ENCODE results near the gene MFN1. TPM values are rescaled to one million over a fixed set of nuclear protein-coding genes. Genes with fewer than 3 reads are reported as not detected.

Gene MFN1
- total RNA-seq, 2 donors from 2014 or later = 50.5 to 53.3 TPM

- no peak overlapping the region for H3K4me3 ChIP-seq
- no peaks in the 10 kb centered on the region for H3K27me3 ChIP-seq
These were observed 17.1 kb upstream of the MFN1 start for GRCh38 chr3:179330438-179330837.

GRCh38 chr3:179332240-179332639, 15.3 kb upstream of the MFN1 start:
- H3K9me3 ChIP-seq = no peaks in the 10 kb centered on the region
- H3K27me3 ChIP-seq = no peaks in the 10 kb centered on the region
- intact Hi-C loops (cut with DNase I) = no loop called here
- H3K9ac ChIP-seq (ENCODE audit: low read depth in 2 of 2, low read length in 2 of 2) = no peak overlapping the region
- H3K4me1 ChIP-seq = no peaks in the 10 kb centered on the region
- H3K36me3 ChIP-seq = peaks cover 9% of the 10 kb centered on the region
- no peak for TF ChIP-seq CTCF (IDR thresholded peaks at IDR 0.05)
- no peak overlapping the region for H3K27ac ChIP-seq
- no peak overlapping the region for H3K4me3 ChIP-seq
- no peak for DNase-seq

More at GRCh38 chr3:179330438-179330837, 17.1 kb upstream of the MFN1 start:
- H3K9me3 ChIP-seq = no peaks in the 10 kb centered on the region
- no peak overlapping the region for H3K9ac ChIP-seq (ENCODE audit: low read depth in 2 of 2, low read length in 2 of 2)
- no peak overlapping the region for H3K27ac ChIP-seq
- peaks cover 9% of the 10 kb centered on the region for H3K36me3 ChIP-seq
- H3K4me1 ChIP-seq = no peaks in the 10 kb centered on the region
- no peak for TF ChIP-seq CTCF (IDR thresholded peaks at IDR 0.05)
- intact Hi-C loops (cut with DNase I) = no loop called here
- DNase-seq = no peak

GRCh38 chr3:179333084-179333483, 14.4 kb upstream of the MFN1 start:
- DNase-seq = no peak
- no peak overlapping the region for H3K4me3 ChIP-seq
- no peak for TF ChIP-seq CTCF (IDR thresholded peaks at IDR 0.05)
- H3K27me3 ChIP-seq = no peaks in the 10 kb centered on the region
- H3K9ac ChIP-seq (ENCODE audit: low read depth in 2 of 2, low read length in 2 of 2) = no peak overlapping the region
- H3K4me1 ChIP-seq = no peaks in the 10 kb centered on the region
- intact Hi-C loops (cut with DNase I) = no loop called here
- H3K9me3 ChIP-seq = no peaks in the 10 kb centered on the region
- no peak overlapping the region for H3K27ac ChIP-seq
- peaks cover 9% of the 10 kb centered on the region for H3K36me3 ChIP-seq

GRCh38 chr3:179336345-179336929, 11.1 kb upstream of the MFN1 start:
- Histone ChIP-seq H3K27ac (no peak overlapping the region), H3K27me3 (no peaks in the 10 kb centered on the region), H3K9me3 (no peaks in the 10 kb centered on the region), H3K4me1 (no peaks in the 10 kb centered on the region), H3K36me3 (no peaks in the 10 kb centered on the region), H3K9ac (ENCODE audit: low read depth in 2 of 2, low read length in 2 of 2) (no peak overlapping the region), H3K4me3 (no peak overlapping the region)
- no peak for DNase-seq
- intact Hi-C loops (cut with DNase I) = no loop called here
- no peak for TF ChIP-seq CTCF (IDR thresholded peaks at IDR 0.05)

DNA sequence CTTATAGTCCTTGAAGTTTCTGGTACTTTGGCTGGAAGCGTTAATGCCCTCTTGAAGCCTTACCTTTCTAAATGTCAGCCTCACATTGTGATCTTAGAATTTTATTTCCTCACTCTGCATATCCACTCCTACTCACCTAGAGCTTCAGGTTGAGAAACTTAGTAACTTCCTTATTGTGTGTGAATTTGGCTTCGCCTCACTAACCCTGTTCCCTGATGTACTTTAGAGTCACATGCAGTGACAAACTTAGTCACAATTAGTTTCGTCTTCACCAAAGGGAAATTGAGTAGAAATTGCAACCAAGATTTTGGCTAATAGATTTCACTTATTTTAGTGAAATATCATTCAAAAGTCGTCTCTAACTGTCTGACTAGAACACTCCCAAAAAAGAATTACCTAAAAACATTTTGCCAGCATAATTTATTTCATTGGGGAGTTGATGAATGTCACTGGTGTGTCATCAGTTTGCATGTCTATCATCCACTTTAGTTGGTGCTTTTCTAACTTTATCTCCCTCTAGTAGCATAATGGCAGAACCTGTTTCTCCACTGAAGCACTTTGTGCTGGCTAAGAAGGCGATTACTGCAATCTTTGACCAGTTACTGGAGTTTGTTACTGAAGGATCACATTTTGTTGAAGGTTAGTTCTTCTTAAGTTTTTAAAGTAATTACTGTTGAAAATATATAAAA, 960 bp downstream of the MFN1 start:
- TF ChIP-seq CTCF (IDR thresholded peaks at IDR 0.05) = no peak
- peaks cover 5% of the 10 kb centered on the region for H3K4me1 ChIP-seq
- no peak for DNase-seq
- H3K9me3 ChIP-seq = no peaks in the 10 kb centered on the region
- intact Hi-C loops (cut with DNase I) = no loop called here
- H3K9ac ChIP-seq (ENCODE audit: low read depth in 2 of 2, low read length in 2 of 2) = peak overlapping the region; percentile 78 to 93
- peak overlapping the region; percentile 88 for H3K27ac ChIP-seq
- H3K36me3 ChIP-seq = no peaks in the 10 kb centered on the region
- H3K4me3 ChIP-seq = peak overlapping the region; percentile 93
- no peaks in the 10 kb centered on the region for H3K27me3 ChIP-seq
